GM10266 (cell line): ENCODE measurements around the gene SMPD3.
"Not testable (repeated sequence)": the region's sequence is repeated elsewhere in the genome, so short reads cannot be mapped to it uniquely, and the experiment has no call there.

Experiments used
- DNase-seq: peaks from one replicate; pipeline ENCODE4 v3.0.0; 2012; ENCODE audit errors: extremely low spot score
- CTCF ChIP-seq: IDR thresholded peaks from 2 replicates; pipeline ENCODE4 v1.5.1; 2012; ENCODE audit warnings: mild to moderate bottlenecking, low read depth; ENCODE audit not compliant: control insufficient read depth, insufficient read depth; ENCODE audit errors: missing control alignments

Gene SMPD3

GRCh38 chr16:68448360-68448970, at the start of gene SMPD3:
SMPD3 (minus strand) TSS chr16:68448508; CDS start chr16:68372181, 76,327 bp downstream.
- peak; percentile 99 for DNase-seq
- TF ChIP-seq CTCF = no peak

GRCh38 chr16:68496689-68497088, 48.4 kb upstream of the SMPD3 start:
- no peak for TF ChIP-seq CTCF
- no peak for DNase-seq

GRCh38 chr16:68494261-68494660, 46.0 kb upstream of the SMPD3 start:
- DNase-seq = not testable (repeated sequence)

- TF ChIP-seq CTCF = no peak
- DNase-seq = no peak
These were observed 45.2 kb upstream of the SMPD3 start for GRCh38 chr16:68493412-68494070.

- no peak for DNase-seq
- TF ChIP-seq CTCF = no peak
These were observed 44.5 kb upstream of the SMPD3 start for GRCh38 chr16:68492543-68493411.

GRCh38 chr16:68492151-68492542, 43.8 kb upstream of the SMPD3 start:
- no peak for TF ChIP-seq CTCF
- DNase-seq = no peak

GRCh38 chr16:68491576-68491950, 43.3 kb upstream of the SMPD3 start:
- no peak for TF ChIP-seq CTCF
- no peak for DNase-seq
